ENCODE data around the gene KIF21B.

KIF21B gene

DNA sequence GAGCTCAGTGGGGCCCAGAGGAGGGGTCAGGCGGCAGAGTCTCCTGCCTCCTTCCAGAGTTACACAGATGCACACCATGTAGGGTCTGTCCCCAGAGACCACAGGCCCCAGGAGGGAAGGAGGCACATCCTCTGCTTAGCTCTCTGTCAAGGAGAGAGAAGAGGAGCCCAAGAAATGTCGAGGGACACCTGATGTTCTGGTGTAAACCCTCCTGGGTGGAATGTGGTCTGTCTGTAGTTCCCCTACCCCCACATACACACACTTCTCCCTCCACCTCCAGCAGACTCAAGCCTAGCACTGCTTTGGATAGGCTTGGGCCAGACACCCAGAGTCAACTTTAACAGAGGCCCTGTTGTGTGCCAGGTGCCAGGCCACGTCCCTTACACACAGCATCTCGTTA, 34.2 kb downstream of the KIF21B start:
- DNase-seq, result no peak

DNA sequence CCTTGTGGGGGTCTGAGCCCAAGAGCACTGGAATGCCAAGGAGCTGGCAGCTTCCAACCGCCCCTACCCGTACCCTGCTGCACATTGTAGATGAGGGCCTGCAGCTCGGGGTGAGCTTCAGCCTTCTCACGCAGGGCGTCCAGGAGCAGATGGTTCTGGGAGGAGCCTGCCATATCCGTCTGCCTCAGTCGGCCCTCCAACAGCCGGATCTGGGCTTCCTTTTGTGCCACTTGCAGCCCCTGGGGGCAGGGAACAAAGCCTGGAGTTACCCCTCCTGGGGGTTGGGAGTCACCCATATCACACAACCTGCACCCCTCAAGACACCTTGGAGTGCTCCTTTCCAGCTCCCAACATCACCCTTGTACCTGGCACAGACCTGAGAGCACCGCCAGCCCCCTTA, 34.8 kb downstream of the KIF21B start:
- DNase-seq, result no peak

DNA sequence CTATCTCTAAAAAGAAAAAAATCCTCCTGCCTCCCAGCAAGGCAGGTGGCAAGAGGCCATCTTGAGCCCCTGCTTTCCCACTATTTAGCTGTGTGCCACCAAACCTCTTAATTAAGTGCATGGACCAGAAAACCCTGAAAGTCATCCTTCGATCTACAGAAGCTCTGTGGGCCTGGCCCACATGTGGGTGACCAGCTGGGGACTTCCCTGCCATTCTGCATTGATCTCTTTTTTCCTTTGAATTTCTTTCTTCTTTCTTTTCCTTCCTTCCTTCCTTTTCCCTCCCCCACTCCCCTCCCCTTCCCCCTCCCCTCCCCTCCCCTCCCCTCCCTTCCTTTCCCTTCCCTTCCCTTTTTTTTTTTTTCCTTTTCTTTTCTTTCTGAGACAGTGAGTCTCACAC, 38.0 kb downstream of the KIF21B start:
- no peak for DNase-seq

- no peak for DNase-seq
Measured at GRCh38 chr1:200983035-200983561, 40.4 kb downstream of the KIF21B start.

- no peak for DNase-seq
Measured at GRCh38 chr1:200982071-200982945, 41.2 kb downstream of the KIF21B start.

GRCh38 chr1:200981278-200981677, 42.2 kb downstream of the KIF21B start:
- DNase-seq, result no peak

GRCh38 chr1:200980873-200981272, 42.6 kb downstream of the KIF21B start:
- DNase-seq, result no peak

GRCh38 chr1:200980452-200980772, 43.1 kb downstream of the KIF21B start:
- no peak for DNase-seq

DNA sequence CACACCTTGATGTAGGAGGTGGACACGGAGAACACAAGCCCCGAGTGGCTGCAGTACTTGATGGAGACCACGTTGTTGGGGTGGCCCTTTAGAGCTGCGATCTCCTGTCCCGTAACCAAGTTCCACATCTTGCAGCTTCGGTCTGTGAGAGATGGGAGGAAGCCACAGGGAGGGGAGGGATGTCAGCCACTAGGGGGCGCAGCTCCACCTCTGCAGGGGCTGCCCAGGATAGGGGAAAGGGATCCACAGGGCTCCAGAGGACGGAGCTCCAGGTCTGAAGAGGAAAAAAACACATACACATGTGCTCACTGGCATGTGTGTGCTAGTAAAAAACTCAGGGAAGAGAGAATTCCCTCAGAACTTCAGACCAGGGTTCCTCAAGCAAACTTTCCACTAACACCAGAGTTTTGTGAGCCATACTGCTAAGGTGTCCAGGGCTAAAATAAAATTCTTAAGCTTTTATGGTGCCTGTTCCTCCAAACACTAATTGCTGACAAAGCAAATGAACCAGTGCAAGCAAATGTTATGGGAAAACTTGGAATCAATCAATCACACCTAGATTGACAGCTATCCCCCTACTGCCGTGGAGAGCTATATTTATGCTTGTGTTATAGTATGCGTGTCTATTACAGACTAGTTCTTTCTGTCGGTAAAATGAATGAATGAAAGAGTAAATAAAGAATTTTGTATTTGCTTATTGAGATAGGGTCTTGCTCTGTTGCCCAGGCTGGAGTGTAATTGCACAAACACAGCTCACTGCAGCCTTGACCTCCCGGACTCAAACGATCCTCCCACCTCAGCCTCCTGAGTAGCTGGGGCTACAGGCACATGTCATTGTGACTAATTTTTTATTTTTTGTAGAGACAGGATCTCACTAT, 43.7 kb downstream of the KIF21B start:
- no peak for DNase-seq

DNA sequence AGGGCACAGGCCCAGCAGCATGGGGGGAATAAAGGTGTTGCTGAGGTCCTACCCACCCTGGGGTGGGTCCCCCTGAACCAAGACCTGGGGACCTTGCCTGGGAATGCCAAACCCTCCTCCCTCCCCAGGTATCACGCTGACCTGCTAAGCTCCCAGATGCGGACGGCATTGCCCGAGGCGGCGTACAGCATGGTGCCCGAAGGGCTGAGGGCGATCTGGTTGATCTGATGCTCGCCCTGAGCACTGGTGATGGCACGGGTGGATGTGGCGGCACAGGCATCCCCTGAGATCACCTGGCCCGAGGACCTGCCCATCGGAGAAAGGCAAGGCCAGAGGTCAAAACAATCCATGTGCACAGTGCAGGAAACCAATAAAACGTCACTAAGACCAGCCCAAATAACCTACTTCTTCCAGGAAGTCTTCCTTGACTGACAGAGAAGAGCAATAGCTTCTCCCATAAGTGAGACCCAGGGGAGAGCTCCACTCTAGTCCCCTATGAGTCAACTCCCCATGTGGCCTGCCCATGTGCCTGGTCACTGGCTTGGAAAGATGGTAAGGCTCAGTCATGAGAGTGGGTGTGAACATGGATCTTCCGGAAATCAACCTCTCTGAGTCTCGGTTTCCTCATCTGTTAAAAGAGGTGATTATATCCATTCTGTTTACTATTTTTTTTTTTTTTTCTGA, 46.3 kb downstream of the KIF21B start:
- no peak for DNase-seq

DNA sequence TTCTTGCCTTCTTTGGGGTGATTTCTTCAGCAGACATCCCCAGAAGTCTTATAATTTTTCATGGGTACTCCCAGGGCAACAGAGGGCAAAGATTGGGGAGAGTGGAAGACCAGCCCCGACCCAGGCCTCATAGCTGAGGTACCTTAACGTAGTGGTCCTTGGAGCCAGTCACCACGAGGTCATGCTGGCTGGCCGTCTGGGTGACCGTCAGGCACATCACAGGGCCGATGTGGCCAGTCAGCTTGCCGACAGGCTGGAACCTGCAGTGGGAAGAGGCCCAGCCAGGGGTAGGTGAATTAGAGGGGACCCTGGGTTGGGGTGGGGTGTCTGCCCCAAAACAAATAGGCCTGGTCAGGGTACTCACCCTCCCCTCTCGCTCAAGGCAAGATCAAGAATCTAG, 46.9 kb downstream of the KIF21B start:
- DNase-seq, result no peak

DNA sequence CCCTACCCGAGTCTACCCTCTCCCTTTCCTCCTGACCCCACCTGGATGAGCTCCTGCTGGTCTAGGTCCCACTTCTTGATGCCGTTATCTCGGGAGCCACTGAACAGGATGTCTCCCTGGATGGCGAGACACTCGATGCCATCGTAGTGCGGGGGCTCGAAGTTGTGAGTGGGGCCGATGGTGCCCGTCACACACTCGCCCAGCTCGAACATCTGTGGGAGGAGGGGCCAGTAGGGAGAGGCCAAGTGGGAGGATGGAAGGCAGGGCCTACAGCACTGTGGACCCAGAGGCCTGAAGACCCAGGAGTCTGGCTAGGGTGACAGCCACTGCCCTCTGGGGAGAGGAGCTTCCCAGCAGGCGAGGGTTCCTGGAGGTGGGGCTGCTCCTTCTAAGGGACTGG, 48.1 kb downstream of the KIF21B start:
- no peak for DNase-seq

DNA sequence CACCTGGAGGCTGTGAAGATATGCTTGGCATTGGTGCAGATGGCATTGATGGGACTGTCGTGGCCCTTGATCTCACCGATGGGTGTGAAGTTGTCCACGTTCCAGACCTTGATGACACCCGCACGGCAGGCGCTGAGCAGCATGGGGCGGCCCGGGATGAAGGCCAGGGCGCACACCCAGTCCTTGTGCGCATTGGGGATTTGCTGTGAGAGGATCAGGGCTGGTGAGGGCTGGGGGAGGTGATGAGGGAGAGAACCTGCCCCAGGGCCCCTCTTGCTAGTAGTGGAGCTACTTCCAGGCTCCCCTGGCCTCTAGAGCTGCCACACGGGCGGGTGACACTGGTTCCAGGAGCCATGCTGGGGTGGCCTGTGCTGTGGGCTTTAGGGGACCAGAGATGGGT, 48.8 kb downstream of the KIF21B start:
- no peak for DNase-seq

- no peak for DNase-seq
Measured at GRCh38 chr1:200973937-200974657, 49.4 kb downstream of the KIF21B start.

- no peak for DNase-seq
Measured at GRCh38 chr1:200972985-200973742, 50.4 kb downstream of the KIF21B start.

- peak; percentile 21 for DNase-seq
Measured at GRCh38 chr1:200971955-200972711, 51.4 kb downstream of the KIF21B start.

DNA sequence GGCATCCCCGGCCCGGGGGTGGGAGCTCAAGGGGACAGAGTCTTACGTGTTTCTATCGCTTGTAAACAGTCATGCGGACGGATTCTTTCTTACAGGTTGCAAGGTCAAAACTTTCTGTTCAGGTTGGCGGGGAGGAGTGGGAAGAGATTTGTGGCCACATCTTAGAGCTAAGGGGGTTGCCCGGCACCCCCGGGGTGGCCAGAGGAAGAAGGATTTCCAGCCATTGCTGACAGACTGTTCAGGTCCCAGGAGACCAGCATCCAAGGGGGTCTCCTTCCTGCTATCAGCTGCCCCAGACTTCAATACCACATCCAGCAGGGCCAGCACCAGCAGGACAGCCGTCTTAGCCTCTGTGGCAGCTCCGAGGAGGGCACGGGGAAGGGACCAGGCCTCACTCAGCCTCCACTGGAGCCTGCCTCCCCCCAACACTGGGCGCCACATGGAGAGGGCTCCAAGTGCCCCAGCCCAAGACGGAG, 52.0 kb downstream of the KIF21B start:
- no peak for DNase-seq

DNA sequence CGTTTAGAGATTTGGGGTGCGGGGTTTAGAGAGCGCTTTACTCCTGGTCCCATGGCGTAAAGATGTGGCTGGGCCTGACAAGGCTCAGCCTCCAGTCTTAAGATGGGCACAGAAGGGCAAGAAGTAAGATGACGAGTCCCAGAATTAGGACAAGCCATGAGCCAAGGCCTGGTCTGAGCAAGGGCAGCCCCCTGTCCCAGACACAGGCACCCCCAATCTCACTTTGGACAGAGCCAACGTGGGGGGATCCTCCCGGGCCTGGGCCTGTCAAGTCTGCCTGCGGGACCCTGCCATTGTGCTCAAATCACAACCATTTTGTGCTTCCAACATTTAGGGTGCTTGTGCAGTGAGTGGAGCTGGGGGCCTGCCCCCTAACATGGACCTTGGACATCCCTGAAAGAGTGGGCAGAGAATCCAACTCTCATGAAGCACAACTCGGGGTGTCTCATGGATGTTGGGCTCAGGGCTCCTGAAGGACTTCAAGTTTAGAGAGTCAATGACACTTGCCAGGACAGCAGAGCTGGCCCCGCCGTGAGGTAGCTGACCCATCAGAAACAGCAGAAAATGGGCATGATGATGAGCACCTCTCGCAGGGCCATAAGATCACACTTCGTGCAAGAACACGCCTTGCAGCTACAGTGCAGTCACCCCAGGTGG, 52.6 kb downstream of the KIF21B start:
- no peak for DNase-seq

DNA sequence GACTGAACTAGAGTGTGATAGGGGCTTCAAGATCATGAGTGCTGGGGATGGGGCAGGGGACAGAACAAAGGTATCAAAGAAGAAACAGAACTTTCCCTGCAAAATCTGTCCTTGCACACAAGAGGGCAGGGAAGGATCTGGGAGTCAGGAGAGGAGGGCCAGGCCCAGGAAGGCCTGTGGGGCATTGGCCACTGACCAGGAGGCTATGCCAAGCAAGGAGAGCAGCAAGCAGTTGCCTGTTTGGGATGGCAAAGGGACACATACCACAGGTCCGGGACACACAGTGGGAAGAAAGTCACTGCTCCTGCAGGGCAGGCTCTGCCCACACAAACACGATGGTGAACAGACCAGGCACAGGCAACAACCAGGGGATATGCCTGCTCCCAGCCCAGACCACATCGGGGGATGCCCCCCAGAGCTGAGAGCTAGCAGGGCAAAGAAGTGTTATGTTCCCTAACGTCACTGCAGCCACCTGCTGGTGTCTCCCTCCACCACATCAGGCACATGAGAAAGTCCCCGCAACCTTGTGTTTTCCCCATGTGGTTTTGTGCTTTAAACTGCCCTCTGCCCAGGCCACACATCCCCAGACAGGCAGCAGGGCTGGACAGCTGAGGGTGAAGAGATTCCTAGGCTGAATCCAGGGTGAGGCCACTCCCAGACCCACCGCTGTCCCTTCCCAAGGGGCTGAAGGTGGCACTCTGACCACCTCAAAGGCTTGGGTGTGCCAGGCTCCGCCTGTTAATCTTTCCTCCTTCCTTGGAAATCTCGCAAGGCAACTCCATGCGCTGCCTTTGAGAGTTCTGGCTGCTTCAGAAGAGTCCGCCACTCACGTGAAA, 53.6 kb downstream of the KIF21B start:
- DNase-seq, result no peak

Measured in NCI-H446 treated with DMSO at 0.1 percent for 48 hours (cell line).